HEK293 (cell line): ENCODE data around the gene HAUS5.

Source experiments
- HOXA7 ChIP-seq: sonication (generic); formaldehyde crosslinking; IDR thresholded peaks from 2 replicates; pipeline ENCODE4 v1.8.1; 2022; ENCODE audit warnings: missing genetic modification reagents, borderline replicate concordance
- ZBTB8A ChIP-seq: fragments of 450-650 bp; formaldehyde crosslinking; IDR thresholded peaks from 2 replicates; pipeline ENCODE4 v1.5.1; 2016; ENCODE audit warnings: missing biosample characterization, missing genetic modification characterization
- ZNF138 ChIP-seq: fragments of 450-650 bp; formaldehyde crosslinking; IDR thresholded peaks from 2 replicates; pipeline ENCODE4 v1.5.1; 2016; ENCODE audit warnings: missing biosample characterization, missing genetic modification characterization, borderline replicate concordance
- ZNF555 ChIP-seq: fragments of 450-650 bp; formaldehyde crosslinking; conservative IDR thresholded peaks from 2 replicates; pipeline ENCODE4 v1.5.1; 2017; ENCODE audit warnings: missing biosample characterization, mild to moderate bottlenecking, missing genetic modification characterization, inconsistent platforms
- ZNF830 ChIP-seq: fragments of 450-650 bp; IDR thresholded peaks from 2 replicates; pipeline ENCODE4 v1.5.0; 2018; ENCODE audit warnings: missing biosample characterization, missing genetic modification characterization, low read depth, mild to moderate bottlenecking, moderate library complexity
- TF ChIP-seq, protein P1 (sequence below): fragments of 450-650 bp; formaldehyde crosslinking; IDR thresholded peaks from 2 replicates; pipeline ENCODE4 v1.5.1; 2016; ENCODE audit warnings: missing biosample characterization, missing genetic modification characterization
- TF ChIP-seq, protein P2 (sequence below): fragments of 450-650 bp; formaldehyde crosslinking; IDR thresholded peaks from 2 replicates; pipeline ENCODE4 v1.5.1; 2016; ENCODE audit warnings: missing biosample characterization, missing genetic modification characterization, low read depth
- TF ChIP-seq, protein P3 (sequence below): fragments of 450-650 bp; formaldehyde crosslinking; IDR thresholded peaks from 2 replicates; pipeline ENCODE4 v1.5.1; 2016; ENCODE audit warnings: missing biosample characterization, missing genetic modification characterization
- TF ChIP-seq, protein P4 (sequence below): fragments of 450-650 bp; formaldehyde crosslinking; IDR thresholded peaks from 2 replicates; pipeline ENCODE4 v1.5.1; 2016; ENCODE audit warnings: missing biosample characterization, missing genetic modification characterization

DNA sequence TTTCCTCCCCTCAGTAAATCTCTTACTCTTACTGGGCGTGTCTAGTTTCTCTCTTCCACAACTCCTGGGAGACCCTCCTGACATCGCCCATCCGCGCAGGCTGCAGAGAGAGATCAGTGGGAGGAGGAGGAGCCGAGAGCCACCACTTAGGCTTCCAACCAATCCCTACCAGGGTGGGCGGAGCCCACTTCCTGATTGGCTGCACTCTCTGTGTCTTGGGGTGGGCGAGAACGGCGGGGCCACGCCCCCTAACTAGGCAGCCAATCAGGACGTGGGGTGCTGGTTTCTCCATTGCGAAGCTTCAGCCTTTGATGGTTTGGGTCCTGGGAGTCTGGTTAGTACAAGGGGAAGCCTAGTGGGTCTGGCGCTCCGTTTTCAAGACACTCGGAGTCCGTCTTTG lies 26.7 kb upstream of the HAUS5 start, which contains the start of gene PMIS2:
- TF ChIP-seq, protein P1, sequence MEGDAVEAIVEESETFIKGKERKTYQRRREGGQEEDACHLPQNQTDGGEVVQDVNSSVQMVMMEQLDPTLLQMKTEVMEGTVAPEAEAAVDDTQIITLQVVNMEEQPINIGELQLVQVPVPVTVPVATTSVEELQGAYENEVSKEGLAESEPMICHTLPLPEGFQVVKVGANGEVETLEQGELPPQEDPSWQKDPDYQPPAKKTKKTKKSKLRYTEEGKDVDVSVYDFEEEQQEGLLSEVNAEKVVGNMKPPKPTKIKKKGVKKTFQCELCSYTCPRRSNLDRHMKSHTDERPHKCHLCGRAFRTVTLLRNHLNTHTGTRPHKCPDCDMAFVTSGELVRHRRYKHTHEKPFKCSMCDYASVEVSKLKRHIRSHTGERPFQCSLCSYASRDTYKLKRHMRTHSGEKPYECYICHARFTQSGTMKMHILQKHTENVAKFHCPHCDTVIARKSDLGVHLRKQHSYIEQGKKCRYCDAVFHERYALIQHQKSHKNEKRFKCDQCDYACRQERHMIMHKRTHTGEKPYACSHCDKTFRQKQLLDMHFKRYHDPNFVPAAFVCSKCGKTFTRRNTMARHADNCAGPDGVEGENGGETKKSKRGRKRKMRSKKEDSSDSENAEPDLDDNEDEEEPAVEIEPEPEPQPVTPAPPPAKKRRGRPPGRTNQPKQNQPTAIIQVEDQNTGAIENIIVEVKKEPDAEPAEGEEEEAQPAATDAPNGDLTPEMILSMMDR: no peak
- TF ChIP-seq ZNF138 (tag by site-specific recombination) (no peak), ZNF555 (tag by site-specific recombination) (no peak), ZNF830 (no peak), ZBTB8A (tag by site-specific recombination) (no peak), HOXA7 (CRISPR knock-in tag) (no peak)
- TF ChIP-seq, protein P2, sequence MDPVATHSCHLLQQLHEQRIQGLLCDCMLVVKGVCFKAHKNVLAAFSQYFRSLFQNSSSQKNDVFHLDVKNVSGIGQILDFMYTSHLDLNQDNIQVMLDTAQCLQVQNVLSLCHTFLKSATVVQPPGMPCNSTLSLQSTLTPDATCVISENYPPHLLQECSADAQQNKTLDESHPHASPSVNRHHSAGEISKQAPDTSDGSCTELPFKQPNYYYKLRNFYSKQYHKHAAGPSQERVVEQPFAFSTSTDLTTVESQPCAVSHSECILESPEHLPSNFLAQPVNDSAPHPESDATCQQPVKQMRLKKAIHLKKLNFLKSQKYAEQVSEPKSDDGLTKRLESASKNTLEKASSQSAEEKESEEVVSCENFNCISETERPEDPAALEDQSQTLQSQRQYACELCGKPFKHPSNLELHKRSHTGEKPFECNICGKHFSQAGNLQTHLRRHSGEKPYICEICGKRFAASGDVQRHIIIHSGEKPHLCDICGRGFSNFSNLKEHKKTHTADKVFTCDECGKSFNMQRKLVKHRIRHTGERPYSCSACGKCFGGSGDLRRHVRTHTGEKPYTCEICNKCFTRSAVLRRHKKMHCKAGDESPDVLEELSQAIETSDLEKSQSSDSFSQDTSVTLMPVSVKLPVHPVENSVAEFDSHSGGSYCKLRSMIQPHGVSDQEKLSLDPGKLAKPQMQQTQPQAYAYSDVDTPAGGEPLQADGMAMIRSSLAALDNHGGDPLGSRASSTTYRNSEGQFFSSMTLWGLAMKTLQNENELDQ (tag by site-specific recombination): no peak
- TF ChIP-seq, protein P3, sequence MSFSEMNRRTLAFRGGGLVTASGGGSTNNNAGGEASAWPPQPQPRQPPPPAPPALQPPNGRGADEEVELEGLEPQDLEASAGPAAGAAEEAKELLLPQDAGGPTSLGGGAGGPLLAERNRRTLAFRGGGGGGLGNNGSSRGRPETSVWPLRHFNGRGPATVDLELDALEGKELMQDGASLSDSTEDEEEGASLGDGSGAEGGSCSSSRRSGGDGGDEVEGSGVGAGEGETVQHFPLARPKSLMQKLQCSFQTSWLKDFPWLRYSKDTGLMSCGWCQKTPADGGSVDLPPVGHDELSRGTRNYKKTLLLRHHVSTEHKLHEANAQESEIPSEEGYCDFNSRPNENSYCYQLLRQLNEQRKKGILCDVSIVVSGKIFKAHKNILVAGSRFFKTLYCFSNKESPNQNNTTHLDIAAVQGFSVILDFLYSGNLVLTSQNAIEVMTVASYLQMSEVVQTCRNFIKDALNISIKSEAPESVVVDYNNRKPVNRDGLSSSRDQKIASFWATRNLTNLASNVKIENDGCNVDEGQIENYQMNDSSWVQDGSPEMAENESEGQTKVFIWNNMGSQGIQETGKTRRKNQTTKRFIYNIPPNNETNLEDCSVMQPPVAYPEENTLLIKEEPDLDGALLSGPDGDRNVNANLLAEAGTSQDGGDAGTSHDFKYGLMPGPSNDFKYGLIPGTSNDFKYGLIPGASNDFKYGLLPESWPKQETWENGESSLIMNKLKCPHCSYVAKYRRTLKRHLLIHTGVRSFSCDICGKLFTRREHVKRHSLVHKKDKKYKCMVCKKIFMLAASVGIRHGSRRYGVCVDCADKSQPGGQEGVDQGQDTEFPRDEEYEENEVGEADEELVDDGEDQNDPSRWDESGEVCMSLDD (tag by site-specific recombination): no peak
- TF ChIP-seq, protein P4, sequence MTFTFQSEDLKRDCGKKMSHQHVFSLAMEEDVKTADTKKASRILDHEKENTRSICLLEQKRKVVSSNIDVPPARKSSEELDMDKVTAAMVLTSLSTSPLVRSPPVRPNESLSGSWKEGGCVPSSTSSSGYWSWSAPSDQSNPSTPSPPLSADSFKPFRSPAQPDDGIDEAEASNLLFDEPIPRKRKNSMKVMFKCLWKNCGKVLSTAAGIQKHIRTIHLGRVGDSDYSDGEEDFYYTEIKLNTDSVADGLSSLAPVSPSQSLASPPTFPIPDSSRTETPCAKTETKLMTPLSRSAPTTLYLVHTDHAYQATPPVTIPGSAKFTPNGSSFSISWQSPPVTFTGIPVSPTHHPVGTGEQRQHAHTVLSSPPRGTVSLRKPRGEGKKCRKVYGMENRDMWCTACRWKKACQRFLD: no peak
